NT2/D1 (cell line): ENCODE results near the gene KIF18A.
"Not testable (repeated sequence)": the region's sequence is repeated elsewhere in the genome, so short reads cannot be mapped to it uniquely, and the experiment has no call there.

Source experiments
- DNase-seq: peaks from one replicate; pipeline ENCODE4 v3.0.0-alpha.2; 2011; ENCODE audit warnings: low read depth, low spot score
- H3K27me3 ChIP-seq: 2 replicates; pipeline ENCODE4 v1.6.0; 2011; ENCODE audit warnings: mild to moderate bottlenecking; ENCODE audit not compliant: insufficient read length, insufficient read depth
- H3K36me3 ChIP-seq: 2 replicates; pipeline ENCODE4 v1.6.1; 2011; ENCODE audit warnings: mild to moderate bottlenecking, low read length, mixed read lengths; ENCODE audit not compliant: insufficient read depth, insufficient read length
- H3K4me1 ChIP-seq: 2 replicates; pipeline ENCODE4 v1.5.1; 2011; ENCODE audit not compliant: insufficient read depth, insufficient read length
- H3K4me3 ChIP-seq: 2 replicates; pipeline ENCODE4 v1.5.1; 2011; ENCODE audit warnings: low read depth; ENCODE audit not compliant: insufficient read length
- H3K9ac ChIP-seq: 2 replicates; pipeline ENCODE4 v1.6.0; 2011; ENCODE audit warnings: low read depth; ENCODE audit not compliant: insufficient read length
- H3K9me3 ChIP-seq: 2 replicates; pipeline ENCODE4 v1.5.1; 2011; ENCODE audit warnings: mild to moderate bottlenecking, low read length; ENCODE audit not compliant: insufficient read depth
- SUZ12 ChIP-seq: IDR thresholded peaks from 2 replicates; pipeline ENCODE4 v1.6.1; 2011; ENCODE audit not compliant: insufficient read length, insufficient read depth; ENCODE audit errors: extremely low read depth
- YY1 ChIP-seq: IDR thresholded peaks from 2 replicates; pipeline ENCODE4 v1.6.1; 2011; ENCODE audit not compliant: insufficient read length, insufficient read depth
- ZNF274 ChIP-seq: IDR thresholded peaks from 2 replicates; pipeline ENCODE4 v1.6.1; 2011; ENCODE audit warnings: mild to moderate bottlenecking, low read depth, low read length

KIF18A gene

DNA sequence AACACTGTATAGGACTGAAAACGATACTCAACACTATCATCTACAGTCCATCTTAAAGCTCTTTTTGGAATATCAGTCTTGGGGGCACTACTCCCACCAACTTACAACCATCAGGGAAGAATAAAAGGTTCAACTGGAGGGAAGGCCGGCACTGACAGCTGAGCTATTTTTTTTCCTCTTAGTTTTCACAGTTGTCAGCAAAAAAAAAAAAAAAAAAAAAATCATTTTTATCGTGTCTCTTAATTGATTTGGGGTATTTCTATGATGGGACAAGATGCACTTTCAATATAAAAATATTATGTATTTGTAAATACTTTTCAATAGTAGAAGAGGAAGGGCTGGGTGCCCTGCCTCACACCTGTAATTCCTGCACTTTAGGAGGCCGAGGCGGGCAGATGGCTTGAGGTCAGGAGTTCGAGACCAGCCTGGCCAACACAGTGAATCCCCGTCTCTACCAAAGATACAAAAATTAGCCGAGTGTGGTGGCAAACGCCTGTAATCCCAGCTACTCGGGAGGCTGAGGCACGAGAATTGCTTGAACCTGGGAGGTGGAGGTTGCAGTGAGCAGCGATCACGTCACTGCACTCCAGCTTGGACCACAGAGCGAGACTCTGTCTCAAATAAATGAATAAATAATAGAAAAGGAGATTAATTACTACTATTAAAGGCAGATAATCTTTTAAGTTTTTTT is 1.5 kb downstream of the KIF18A start:
- H3K9ac ChIP-seq, result no peak overlapping the region

DNA sequence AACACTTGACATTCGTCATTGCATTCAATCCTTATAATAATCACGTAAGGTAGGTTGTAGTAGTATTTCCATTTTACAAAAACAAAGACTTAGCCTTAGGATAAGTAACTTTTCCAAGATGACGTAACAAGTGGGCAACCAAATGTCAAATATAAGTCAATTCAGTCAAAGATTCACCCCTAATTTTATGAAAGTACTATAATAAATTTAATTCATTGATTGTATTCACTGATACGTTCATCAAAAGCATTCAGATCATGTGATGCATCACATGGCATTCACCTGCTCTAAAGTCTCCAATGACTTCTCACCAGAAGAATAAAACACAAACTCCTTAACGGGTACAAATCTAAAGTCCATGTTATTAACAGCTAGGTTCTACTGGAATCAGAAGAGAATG is 2.1 kb downstream of the KIF18A start:
- TF ChIP-seq YY1 (no peak), ZNF274 (no peak), SUZ12 (no peak)
- Histone ChIP-seq H3K4me3 (no peak overlapping the region), H3K9me3 (no peaks in the 10 kb centered on the region), H3K27me3 (no peaks in the 10 kb centered on the region), H3K9ac (no peak overlapping the region), H3K4me1 (no peaks in the 10 kb centered on the region), H3K36me3 (no peaks in the 10 kb centered on the region)
- DNase-seq, result no peak

More for the DNA sequence above, 1.5 kb downstream of the KIF18A start:
- Histone ChIP-seq H3K4me1 (no peaks in the 10 kb centered on the region), H3K27me3 (no peaks in the 10 kb centered on the region), H3K4me3 (peak overlapping the region; percentile 67), H3K36me3 (no peaks in the 10 kb centered on the region), H3K9me3 (no peaks in the 10 kb centered on the region)
- DNase-seq, result no peak
- no peak for TF ChIP-seq ZNF274
- TF ChIP-seq YY1, result no peak
- no peak for TF ChIP-seq SUZ12

DNA sequence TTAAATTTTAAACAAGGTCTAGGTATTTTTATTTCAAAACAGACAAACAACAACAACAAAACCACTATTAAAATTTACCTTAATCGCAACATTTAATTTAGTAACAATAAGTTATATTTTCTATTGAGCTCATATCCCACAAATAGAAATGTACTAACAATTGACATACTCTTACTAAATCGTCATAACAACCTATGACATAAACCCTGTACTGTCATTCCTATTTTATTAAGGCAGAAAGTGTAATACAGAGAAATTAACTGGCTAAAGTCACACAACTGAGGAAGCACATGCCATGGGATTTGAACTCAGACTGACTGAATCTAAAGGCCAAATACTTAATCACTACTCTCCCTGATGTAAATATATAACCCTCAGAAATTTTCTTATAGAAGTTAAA is 3.0 kb downstream of the KIF18A start:
- DNase-seq, result no peak
- Histone ChIP-seq H3K9ac (no peak overlapping the region), H3K36me3 (no peaks in the 10 kb centered on the region), H3K27me3 (no peaks in the 10 kb centered on the region), H3K9me3 (no peaks in the 10 kb centered on the region), H3K4me3 (no peak overlapping the region), H3K4me1 (no peaks in the 10 kb centered on the region)
- TF ChIP-seq SUZ12 (no peak), YY1 (no peak), ZNF274 (no peak)

DNA sequence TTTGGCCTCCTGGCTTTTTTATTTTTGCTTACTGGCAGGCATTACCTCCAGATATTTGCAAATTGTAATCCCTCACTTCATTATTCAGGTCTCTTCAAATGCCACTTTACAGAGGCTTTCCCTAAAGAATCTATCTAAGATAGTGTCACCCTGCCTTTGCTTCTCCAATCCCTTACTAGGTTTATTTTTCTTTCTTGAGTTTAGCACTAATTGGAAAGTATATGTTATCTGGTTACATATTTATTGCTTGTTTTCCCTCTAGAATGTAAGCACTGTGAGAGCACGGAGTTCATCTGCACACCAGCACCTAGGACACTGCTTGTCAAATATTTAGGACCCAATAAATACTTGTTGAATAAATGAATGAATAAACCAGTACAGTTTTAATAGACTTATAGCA is 3.5 kb downstream of the KIF18A start:
- Histone ChIP-seq H3K9ac (no peak overlapping the region), H3K36me3 (no peaks in the 10 kb centered on the region), H3K4me3 (no peak overlapping the region), H3K27me3 (no peaks in the 10 kb centered on the region), H3K4me1 (no peaks in the 10 kb centered on the region), H3K9me3 (no peaks in the 10 kb centered on the region)
- TF ChIP-seq SUZ12, result no peak
- no peak for TF ChIP-seq ZNF274
- TF ChIP-seq YY1, result no peak
- no peak for DNase-seq

DNA sequence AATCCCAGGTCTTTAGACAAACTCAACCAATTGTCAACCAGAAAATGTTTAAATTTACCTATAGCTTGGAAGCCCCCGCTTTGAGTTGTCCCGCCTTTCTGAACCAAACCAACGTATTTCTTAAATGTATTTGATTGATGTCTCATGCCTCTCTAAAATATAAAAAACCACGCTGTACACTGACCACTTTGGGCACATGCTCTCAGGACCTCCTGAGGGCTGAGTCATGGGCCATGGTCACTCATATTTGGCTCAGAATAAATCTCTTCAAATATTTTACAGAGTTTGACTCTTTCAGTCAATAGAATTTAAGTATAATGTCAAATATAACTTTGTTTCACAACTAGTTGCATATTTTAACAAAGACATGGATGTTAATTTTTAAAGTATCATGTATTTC is 5.7 kb downstream of the KIF18A start:
- H3K4me1 ChIP-seq, H3K36me3 ChIP-seq, H3K9ac ChIP-seq, H3K4me3 ChIP-seq, H3K9me3 ChIP-seq, H3K27me3 ChIP-seq, DNase-seq: not testable (repeated sequence)

DNA sequence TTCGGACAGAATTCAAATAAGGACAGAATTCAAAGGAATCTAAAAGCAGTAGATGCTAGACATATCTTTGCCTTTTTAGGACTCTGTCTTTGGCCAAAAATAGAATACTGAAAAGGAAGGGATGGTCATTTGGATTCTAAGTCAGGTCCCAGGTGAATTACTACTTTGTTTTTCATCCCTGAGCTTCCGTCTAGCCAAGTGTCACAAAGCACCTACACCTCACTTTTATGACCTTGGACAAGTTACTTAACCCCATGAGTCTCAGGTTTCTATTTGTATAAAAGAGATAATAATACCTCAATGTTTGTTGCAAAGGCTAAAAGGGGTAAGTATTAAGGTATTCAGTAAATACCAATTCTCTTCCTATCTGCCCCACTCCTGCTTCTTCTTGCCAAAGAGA is 7.3 kb downstream of the KIF18A start:
- Histone ChIP-seq H3K27me3 (no peaks in the 10 kb centered on the region), H3K9ac (no peak overlapping the region), H3K4me1 (no peaks in the 10 kb centered on the region), H3K4me3 (no peak overlapping the region), H3K36me3 (peaks cover 10% of the 10 kb centered on the region), H3K9me3 (no peaks in the 10 kb centered on the region)
- no peak for DNase-seq
- TF ChIP-seq YY1 (no peak), ZNF274 (no peak), SUZ12 (no peak)

DNA sequence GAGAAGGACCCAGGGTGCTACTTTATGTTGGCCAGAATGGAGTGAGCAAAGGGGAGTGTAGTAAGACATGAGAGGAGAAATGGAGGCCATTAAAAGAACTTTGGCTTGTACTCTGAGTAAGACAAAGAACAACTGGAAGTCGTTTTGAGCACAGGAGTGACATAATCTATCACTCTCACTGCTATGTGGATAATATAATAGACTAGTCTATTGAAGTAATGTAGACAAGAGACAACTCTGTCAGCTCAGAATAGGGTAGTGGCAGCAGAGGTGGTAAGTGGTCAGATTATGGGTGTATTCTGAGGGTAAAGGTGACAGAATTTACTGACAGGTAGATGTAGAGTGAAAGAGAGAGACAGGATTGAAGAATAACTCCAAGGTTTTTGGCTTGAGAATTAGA is 8.2 kb downstream of the KIF18A start:
- Histone ChIP-seq H3K9ac (no peak overlapping the region), H3K36me3 (peaks cover 15% of the 10 kb centered on the region), H3K4me3 (no peak overlapping the region), H3K27me3 (no peaks in the 10 kb centered on the region), H3K9me3 (no peaks in the 10 kb centered on the region), H3K4me1 (no peaks in the 10 kb centered on the region)
- DNase-seq, result no peak
- TF ChIP-seq SUZ12 (no peak), YY1 (no peak), ZNF274 (no peak)

DNA sequence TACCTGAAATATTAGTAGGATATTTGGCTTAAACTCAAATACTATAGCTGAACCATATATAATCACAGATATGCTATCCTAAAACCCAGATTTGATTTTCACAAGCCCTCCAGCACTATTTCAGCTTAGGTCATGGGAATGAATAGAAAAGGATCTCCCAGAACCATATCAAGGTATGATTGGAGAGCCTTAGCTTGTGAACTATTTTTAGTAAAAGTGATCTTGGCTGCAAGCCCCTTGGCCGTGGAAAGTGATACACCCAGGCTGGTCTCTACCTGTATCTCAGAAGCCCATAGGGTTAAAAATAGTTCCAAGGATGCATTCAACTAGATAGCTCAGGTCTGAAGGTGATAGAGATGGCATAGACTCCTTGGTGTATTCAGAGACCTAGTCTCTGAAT is 9.7 kb downstream of the KIF18A start:
- TF ChIP-seq ZNF274 (no peak), SUZ12 (no peak), YY1 (no peak)
- Histone ChIP-seq H3K27me3 (no peaks in the 10 kb centered on the region), H3K36me3 (peaks cover 24% of the 10 kb centered on the region)

More for the DNA sequence above, 9.7 kb downstream of the KIF18A start:
- Histone ChIP-seq H3K9ac (no peak overlapping the region), H3K4me3 (no peak overlapping the region), H3K4me1 (no peaks in the 10 kb centered on the region), H3K9me3 (no peaks in the 10 kb centered on the region)
- DNase-seq, result no peak
